Heart left ventricle (tissue), 13 donors: ENCODE results near the gene PRPF19.

ENCODE experiments used
- CTCF ChIP-seq, 12 donors: fragments of 200-600 bp; sonication (generic) in 4 of 12; IDR thresholded peaks; one replicate each; pipeline versions ENCODE4 v1.5.0 to v1.8.0; 2018 to 2022; ENCODE audit warnings: antibody characterized with exemption in 12 of 12, mild to moderate bottlenecking in 5 of 12
- POLR2A ChIP-seq, 2 donors: fragments of 450-650 bp; IDR thresholded peaks; one replicate each; pipeline ENCODE4 v1.6.1; 2017; ENCODE audit warnings: antibody characterized with exemption in 2 of 2, mild to moderate bottlenecking in 2 of 2, moderate library complexity in 2 of 2
- donor health status: ischemic (EF 13 %, LVEDD 7.1; RV severe dilation, severe dysfunction).
- donor health status: DM: no; HTN: yes; CAD: no.
- donor health status: DM: no; HTN: no; CAD: no.
- donor health status: ischemic (EF 25% LVEDD 6.9; RV normal size, moderate dysfunction).
- donor health status: ischemic (EF 25% LVEDD 5.7; RV mildly dilated, moderate dysfunction).
- donor health status: ischemic (EF 35%, LVEDD 5.7; RV mildly dilated, moderate dysfunction).
- donor health status: nonischemic (EF 11% LVEDD 7.7; RV severe dilation, severe dysfunction).
- donor health status: DM: yes; HTN: yes; CAD: no.
- donor health status: PGD.
- donor health status: ischemic (EF 29% LVEDD 5.4; RV normal size, mild dysfunction).
- donor health status: nonischemic (EF 23%, LVEDD 6.1; RV moderate dilation, normal function).

- TF ChIP-seq POLR2A (IDR thresholded peaks at IDR 0.05) (no peak), CTCF (IDR thresholded peaks at IDR 0.05) (no peak)
These were observed 26.3 kb downstream of the PRPF19 start for GRCh38 chr11:60879971-60880588.
